Left colon (tissue), 2 donors: ENCODE measurements around the gene LASP1. TPM values are rescaled to one million over a fixed set of nuclear protein-coding genes. Genes with fewer than 3 reads are reported as not detected.

Source experiments
- ATAC-seq: fragments of 200-7000 bp; cut with Tn5 transposase; one replicate; pipeline ENCODE4 v1.9.1; 2020; ENCODE audit warnings: mild to moderate bottlenecking, moderate library complexity
- DNase-seq, 2 donors: peaks; one replicate each; pipeline ENCODE4 v3.0.0-alpha.2; 2020
- intact Hi-C, 2 donors: fragments of 100-400 bp; cut with DNase I in 1 of 2; cut with micrococcal nuclease in 1 of 2; formaldehyde crosslinking; loops; one replicate each; pipeline versions ENCODE4 v1.11.2 to v1.14.0; 2022; cut with DNase I, micrococcal nuclease
- total RNA-seq, 2 donors: library from RNA; stranded (reverse); fragmentation: NEBNext Ultra II Directional; extraction: Animal tissue kit (Norgen Biotek cat#: 25700); gene quantifications; one replicate each; pipeline ENCODE4 v1.2.1, GENCODE V29; 2021
- donor health status: DM: no; HTN: no; CAD: no.
- donor health status: DM: yes; HTN: yes; CAD: no.

The LASP1 gene
- total RNA-seq, 2 donors from 2014 or later: 245 to 318 TPM

DNA sequence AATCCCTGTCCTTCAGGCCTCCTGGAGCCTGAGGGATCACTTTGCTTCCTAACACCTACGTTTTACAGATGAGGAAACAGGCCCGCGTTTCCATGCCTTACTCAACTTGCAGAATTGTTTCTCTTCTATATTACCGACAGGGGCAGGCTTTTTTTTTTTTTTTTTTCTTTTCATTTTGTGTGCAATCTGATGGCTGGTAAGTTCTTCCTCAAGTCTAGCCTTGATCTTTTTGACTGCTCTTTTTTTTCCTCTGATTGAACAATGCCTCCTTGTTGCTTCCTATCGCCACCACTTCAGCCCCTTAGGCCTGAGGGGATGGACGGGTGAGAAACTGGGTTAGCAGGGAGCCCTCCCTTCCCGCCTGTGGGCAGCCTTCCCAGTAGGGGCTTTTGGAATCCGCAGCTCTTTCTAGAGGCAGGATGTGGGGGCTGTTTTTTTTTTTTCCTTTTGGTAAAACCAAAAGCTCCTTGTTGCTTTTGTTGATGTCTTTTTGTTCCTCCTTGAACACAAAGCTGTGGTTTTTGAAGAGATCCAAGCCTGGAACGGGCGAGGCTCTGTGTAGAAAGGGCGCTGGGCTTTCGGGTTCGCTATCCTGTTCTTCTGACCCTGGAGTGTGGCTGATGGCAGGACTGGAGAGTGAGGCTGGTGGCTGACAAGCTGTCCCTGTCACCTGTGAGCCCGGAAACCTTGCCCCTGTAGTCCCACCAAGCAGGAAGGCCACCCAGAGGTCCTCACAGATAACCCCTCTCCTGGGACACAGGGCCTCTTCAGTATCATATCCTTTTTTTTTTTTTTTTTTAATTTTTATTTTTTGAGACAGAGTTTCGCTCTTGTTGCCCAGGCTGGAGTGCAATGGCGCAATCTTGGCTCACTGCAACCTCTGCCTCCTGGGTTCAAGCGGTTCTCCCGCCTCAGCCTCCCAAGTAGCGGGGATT, 14.0 kb downstream of the LASP1 start:
- DNase-seq: no peak
- intact Hi-C loops: no loop called here
- no peak for ATAC-seq

DNA sequence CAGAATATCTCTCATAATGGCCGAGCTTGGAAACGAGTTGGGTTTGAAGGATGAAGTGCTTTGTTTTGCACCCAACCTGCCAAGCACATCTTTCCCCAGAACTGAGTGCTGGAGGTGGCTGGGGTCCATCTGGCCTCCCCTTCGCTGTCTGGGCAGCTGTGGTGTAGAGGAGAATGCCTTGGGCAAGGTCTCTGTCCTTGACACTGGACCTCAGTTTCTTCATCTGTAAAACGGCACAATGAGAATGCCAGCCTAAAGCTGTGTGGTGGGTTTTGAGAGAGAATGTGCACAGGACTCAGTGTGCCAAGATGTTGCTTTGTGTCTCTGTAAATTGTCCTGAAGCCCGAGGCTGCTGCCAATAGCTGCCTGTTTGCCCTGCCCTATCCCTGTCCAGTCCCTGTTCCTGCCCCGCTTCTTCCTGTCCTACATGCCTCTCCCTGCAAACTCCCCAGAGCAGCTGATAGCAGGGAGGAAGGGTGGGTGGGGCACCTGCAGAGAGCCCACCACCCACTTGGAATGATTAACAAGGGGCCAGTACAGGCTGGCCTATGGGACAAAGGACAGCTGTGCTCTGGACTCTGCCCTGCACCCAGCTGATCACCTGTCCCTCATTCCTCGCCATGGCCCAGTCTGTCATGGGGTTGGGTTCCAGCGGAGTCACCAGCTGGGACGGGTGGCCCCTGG, 15.3 kb downstream of the LASP1 start:
- DNase-seq: peak; percentile 42 to 71
- peak; percentile 77 for ATAC-seq
- intact Hi-C loops: no loop called here

DNA sequence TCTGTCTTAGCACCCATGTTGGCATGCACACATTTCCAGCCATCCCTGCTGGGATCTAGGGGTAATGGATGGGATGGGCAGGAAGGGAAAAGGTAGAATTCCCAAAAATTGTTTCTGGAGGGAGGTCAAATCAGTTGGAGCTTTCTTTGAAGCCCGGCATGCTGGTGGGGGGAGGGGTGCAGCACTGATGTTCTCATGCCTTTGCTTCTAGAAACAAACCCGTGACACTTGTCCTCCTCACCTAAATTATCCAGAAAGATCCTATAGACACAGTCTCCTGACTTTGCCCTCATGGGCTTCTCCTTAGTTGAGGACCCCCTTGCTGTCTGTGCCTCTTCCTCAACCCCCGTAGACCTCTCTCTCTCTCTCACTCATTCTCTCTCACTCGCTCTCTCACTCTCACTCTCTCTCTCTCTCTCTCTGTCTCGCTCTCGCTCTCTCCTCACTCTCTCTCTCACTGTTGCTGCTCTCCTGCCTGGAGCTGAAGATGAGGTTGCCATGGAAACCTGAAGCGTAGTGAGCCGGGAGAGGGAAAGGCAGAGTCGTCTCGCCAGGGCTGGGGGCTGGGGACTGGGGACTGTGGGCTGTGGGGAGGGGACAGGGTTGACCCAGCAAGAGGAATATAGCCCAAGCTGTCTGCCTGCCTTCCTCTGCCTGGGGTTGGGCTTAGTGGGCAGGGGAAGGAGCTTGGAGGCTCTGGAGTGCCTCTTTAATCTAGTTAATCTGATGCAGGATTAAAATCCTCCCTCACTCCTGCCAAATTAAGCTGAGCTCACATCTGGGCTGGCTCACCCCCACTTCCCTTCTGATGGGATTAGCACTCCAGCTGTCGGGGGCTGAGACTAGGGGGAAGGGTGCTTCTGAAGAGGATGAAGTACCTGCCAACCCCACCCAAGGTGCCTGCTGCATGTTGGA, 16.1 kb downstream of the LASP1 start:
- no peak for ATAC-seq
- intact Hi-C loops: no loop called here
- DNase-seq: no peak

GRCh38 chr17:38886643-38887010, 16.8 kb downstream of the LASP1 start:
- peak; percentile 82 for ATAC-seq
- peak; percentile 53 to 63 for DNase-seq
- intact Hi-C loops: no loop called here

GRCh38 chr17:38888842-38889241, 19.0 kb downstream of the LASP1 start:
- DNase-seq (no peak), ATAC-seq (no peak)
- intact Hi-C loops: no loop called here

DNA sequence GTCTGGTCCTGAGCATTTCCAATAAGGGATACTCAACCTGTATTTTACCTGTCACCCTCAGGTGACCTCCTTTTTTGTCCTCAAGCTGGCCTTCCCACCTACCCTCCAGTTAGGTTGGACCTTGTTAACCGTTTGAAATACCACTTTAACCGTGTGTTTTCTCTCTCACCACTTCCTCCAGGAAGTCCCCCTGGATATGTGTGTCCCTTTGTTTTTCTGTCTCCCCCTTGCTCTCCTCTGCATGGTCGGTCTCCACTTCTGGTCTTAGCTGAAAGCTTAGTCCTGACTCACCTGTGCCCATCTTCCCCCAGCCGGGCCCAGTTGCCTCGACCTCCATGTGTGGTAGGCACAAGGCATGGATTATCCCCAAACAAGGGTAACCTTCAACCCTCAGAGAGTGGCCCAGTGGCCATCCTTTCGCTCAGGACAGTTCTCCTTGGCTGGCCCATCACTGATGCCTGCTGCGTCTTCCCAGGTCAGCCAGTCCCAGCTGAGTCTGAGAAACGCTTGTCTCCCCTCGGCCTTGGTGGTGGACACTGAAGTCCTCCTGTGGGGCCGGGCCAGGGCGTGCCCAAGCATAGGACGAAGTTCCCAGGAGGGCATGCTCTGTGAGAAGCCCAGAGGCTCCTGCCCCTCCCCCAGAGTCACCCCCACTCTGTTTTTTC, 20.0 kb downstream of the LASP1 start:
- intact Hi-C loops: no loop called here
- DNase-seq: no peak
- ATAC-seq: no peak

DNA sequence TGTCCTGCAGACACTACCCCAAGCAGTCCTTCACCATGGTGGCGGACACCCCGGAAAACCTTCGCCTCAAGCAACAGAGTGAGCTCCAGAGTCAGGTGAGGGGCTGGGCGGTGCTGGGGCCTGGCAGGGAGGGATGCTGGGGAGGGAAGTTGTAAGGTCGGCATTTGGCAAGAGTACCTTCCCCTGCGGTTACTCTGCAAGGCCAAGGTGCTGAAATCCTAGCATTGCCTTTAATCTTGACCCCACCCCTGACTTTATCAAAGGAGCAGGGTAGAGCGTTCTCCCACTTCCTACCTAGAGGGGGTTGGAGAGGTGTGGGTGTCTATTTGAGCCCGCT, 20.5 kb downstream of the LASP1 start:
- DNase-seq (no peak), ATAC-seq (no peak)
- intact Hi-C loops: no loop called here

GRCh38 chr17:38891441-38891840, 21.6 kb downstream of the LASP1 start:
- ATAC-seq: no peak
- DNase-seq: no peak
- intact Hi-C loops: no loop called here

- DNase-seq (no peak), ATAC-seq (no peak)
- intact Hi-C loops: no loop called here
These were observed 22.2 kb downstream of the LASP1 start for GRCh38 chr17:38892083-38892482.

GRCh38 chr17:38892620-38893019, 22.8 kb downstream of the LASP1 start:
- no peak for ATAC-seq
- intact Hi-C loops: no loop called here
- DNase-seq: no peak

DNA sequence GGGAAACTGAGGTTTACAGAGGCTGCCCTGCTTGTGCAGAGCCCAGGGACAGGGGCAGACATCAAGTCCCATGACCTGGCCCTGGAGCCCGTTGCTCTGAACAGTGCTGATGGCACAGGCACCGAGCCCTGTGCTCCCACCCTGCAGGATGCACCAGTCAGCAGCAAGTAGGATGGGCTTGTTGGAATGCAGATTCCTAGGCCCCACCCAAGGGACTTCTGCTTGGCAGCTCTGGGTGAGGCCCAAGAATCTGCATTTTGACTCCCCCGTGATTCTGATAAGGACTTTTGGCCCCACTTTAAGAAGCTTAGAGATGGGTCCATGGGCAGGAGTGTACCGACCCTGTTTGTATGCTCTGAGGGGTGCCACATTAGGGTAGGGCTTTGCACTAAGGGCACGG, 23.3 kb downstream of the LASP1 start:
- intact Hi-C loops: no loop called here
- DNase-seq (no peak), ATAC-seq (no peak)

- intact Hi-C loops: no loop called here
- DNase-seq (no peak), ATAC-seq (no peak)
These were observed 23.7 kb downstream of the LASP1 start for GRCh38 chr17:38893607-38894006.

DNA sequence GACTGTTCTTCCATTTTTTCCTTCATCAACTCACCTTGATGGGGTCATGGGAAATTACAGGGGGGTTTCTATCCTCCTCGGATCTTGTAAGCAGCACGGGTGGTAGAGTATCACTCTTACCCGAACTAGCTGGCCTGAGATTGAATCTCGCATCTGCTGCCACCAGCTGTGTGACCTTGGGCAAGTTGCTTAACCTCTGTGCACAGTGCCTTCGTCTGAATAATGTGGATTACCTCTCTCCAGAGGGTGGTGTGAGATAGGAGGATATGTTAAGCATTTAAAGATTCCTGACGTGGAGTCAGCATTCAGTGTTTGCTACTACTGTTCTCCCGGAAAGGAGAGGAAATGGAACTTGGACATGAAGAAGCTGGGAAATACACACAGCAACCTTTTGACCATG, 24.4 kb downstream of the LASP1 start:
- intact Hi-C loops: no loop called here
- no peak for ATAC-seq
- no peak for DNase-seq

DNA sequence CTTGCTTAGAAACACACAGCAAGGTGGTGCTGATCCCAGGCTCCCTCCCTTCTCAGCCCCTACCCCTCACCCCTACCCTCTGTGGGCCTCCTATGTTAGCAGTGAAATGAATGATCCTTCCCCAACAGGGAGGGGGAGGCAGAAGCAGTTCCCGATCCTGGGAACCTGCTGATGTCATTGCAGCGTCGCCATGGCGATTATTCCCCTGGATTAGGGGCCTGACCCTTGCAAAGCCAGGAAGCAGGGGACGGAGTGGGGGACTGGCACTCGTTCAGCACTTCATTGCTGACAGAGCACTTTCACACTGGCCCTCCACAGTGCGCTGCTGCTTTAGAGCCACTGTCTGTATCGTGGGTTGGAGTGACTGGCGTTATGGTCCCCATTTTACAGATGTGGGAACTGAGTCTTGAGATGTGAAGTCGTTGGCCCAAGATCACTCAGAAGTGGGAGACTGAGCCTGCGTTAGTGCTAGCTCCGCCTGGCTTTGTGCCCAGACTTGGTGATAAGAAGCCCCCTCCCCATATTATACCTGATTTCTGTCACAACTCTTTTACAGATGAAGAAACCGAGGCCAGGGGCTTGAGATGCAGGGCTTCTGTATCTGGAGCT, 26.6 kb downstream of the LASP1 start:
- DNase-seq (peak in 1 of 2 donors; percentile 40), ATAC-seq (no peak)
- intact Hi-C loops: no loop called here

DNA sequence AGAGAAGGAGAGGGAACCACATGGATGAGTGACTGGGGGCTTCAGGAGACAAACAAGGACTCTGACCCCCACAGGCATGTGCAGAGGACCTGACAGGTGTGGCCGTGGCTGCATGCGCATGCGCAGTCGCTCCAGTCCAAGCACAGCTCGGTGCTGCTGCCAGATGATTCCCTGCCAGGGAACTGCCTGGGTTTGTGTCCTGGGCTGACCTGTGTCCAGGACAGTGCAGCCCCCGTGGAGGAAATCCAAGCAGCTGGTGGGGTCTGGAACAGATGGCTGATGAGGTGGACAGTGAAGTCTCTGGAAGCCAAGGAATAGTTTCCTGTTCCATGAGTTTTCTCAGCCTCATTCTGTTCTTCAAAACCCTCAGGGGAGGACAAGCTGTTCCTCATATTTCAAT, 27.3 kb downstream of the LASP1 start:
- peak; percentile 40 to 68 for DNase-seq
- intact Hi-C loops: no loop called here
- peak; percentile 22 for ATAC-seq

DNA sequence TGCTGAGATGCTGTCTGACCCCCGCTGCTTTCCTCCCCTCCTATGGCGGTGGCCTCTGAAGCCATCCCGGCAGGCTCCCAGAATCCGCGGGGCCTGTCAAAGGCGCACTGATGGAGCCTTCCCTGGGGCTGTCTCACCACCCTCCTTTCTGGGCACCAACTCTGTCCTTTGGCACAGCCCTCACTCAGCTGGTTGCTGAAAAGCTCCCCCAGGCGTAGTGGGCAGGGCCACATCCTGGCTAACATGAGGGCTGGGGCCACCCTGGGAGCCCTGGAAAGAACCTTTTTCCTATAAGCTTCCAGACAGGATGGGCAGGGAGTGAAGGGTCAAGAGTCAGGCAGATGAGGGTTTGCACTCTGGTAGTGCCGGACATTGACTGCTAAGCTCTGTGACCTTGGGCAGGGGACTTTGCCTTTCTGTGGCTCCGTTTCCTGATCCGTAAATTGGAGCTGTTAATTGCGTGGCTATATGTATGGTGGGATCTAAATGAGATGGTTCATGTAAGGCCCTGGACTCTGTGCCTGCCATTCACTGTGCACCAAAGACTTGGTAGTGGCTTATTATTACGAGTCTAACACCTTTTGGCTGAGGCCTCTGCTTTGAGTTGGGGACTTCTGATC, 27.9 kb downstream of the LASP1 start:
- DNase-seq (no peak), ATAC-seq (peak; percentile 61)
- intact Hi-C loops: no loop called here

- ATAC-seq (peak; percentile 81), DNase-seq (peak; percentile 52 to 59)
- intact Hi-C loops: no loop called here
These were observed 28.4 kb downstream of the LASP1 start for GRCh38 chr17:38898291-38898679.

GRCh38 chr17:38898812-38899348, 29.0 kb downstream of the LASP1 start:
- peak; percentile 66 to 72 for DNase-seq
- peak; percentile 46 for ATAC-seq
- intact Hi-C loops: no loop called here
